ENCODE data around the gene APH1B.
"Not testable (repeated sequence)": the region's sequence is repeated elsewhere in the genome, so short reads cannot be mapped to it uniquely, and the experiment has no call there.

The APH1B gene

GRCh38 chr15:63296195-63296594 is 18.8 kb downstream of the APH1B start:
- DNase-seq (ENCODE audit: low spot score): no peak

- no peak for DNase-seq (ENCODE audit: low spot score)
These were observed 22.7 kb downstream of the APH1B start for GRCh38 chr15:63299943-63300575.

- no peak for DNase-seq (ENCODE audit: low spot score)
These were observed 23.7 kb downstream of the APH1B start for GRCh38 chr15:63301088-63301487.

GRCh38 chr15:63305260-63305659 is 27.9 kb downstream of the APH1B start:
- no peak for DNase-seq (ENCODE audit: low spot score)

- no peak for DNase-seq (ENCODE audit: low spot score)
These were observed 29.2 kb downstream of the APH1B start for GRCh38 chr15:63306492-63307073.

GRCh38 chr15:63308491-63308890 is 31.1 kb downstream of the APH1B start:
- no peak for DNase-seq (ENCODE audit: low spot score)

GRCh38 chr15:63308947-63309346 is 31.5 kb downstream of the APH1B start:
- DNase-seq (ENCODE audit: low spot score): no peak

- DNase-seq (ENCODE audit: low spot score): no peak
These were observed 33.2 kb downstream of the APH1B start for GRCh38 chr15:63310646-63311045.

- DNase-seq (ENCODE audit: low spot score): no peak
These were observed 34.9 kb downstream of the APH1B start for GRCh38 chr15:63312286-63312685.

- DNase-seq (ENCODE audit: low spot score): no peak
These were observed 36.4 kb downstream of the APH1B start for GRCh38 chr15:63313825-63314224.

GRCh38 chr15:63314409-63314808 is 37.0 kb downstream of the APH1B start:
- DNase-seq (ENCODE audit: low spot score): no peak

- DNase-seq (ENCODE audit: low spot score): no peak
These were observed 40.9 kb downstream of the APH1B start for GRCh38 chr15:63318344-63318743.

- DNase-seq (ENCODE audit: low spot score): no peak
These were observed 41.7 kb downstream of the APH1B start for GRCh38 chr15:63319065-63319464.

- not testable (repeated sequence) for DNase-seq (ENCODE audit: low spot score)
These were observed 43.0 kb downstream of the APH1B start for GRCh38 chr15:63320446-63320845.

GRCh38 chr15:63320981-63321380 is 43.6 kb downstream of the APH1B start:
- DNase-seq (ENCODE audit: low spot score): not testable (repeated sequence)

GRCh38 chr15:63321462-63321861 is 44.1 kb downstream of the APH1B start:
- no peak for DNase-seq (ENCODE audit: low spot score)

GRCh38 chr15:63322541-63322940 is 45.1 kb downstream of the APH1B start:
- no peak for DNase-seq (ENCODE audit: low spot score)

GRCh38 chr15:63323798-63324563 is 46.6 kb downstream of the APH1B start:
- peak; percentile 40 for DNase-seq (ENCODE audit: low spot score)

- DNase-seq (ENCODE audit: low spot score): no peak
These were observed 47.4 kb downstream of the APH1B start for GRCh38 chr15:63324770-63325169.

- DNase-seq (ENCODE audit: low spot score): no peak
These were observed 50.4 kb downstream of the APH1B start for GRCh38 chr15:63327648-63328421.

GRCh38 chr15:63329567-63330350 is 52.4 kb downstream of the APH1B start:
- no peak for DNase-seq (ENCODE audit: low spot score)

- DNase-seq (ENCODE audit: low spot score): no peak
These were observed 53.5 kb downstream of the APH1B start for GRCh38 chr15:63330926-63331325.
